ENCODE measurements around the gene GABRB3. TPM values are rescaled to one million over a fixed set of nuclear protein-coding genes. Genes with fewer than 3 reads are reported as not detected.

GABRB3 gene
- total RNA-seq, 1 experiment from 2014 or later = 89.0 TPM

GRCh38 chr15:26641144-26641543 lies 131.7 kb downstream of the GABRB3 start:
- no peak for DNase-seq
- Histone ChIP-seq H3K36me3 (replicated peaks; ENCODE audit: control insufficient read depth, insufficient read depth, low read length) (no peaks in the 10 kb centered on the region), H3K27me3 (ENCODE audit: control insufficient read depth, insufficient read depth, low read length) (no peaks in the 10 kb centered on the region), H3K4me3 (ENCODE audit: insufficient read depth, low read depth, low read length) (no peak overlapping the region)

- Histone ChIP-seq H3K4me3 (ENCODE audit: insufficient read depth, low read depth, low read length) (no peak overlapping the region), H3K27me3 (ENCODE audit: control insufficient read depth, insufficient read depth, low read length) (no peaks in the 10 kb centered on the region), H3K36me3 (replicated peaks; ENCODE audit: control insufficient read depth, insufficient read depth, low read length) (no peaks in the 10 kb centered on the region)
- DNase-seq = no peak
Observed at GRCh38 chr15:26640601-26641000, 132.3 kb downstream of the GABRB3 start.

- H3K4me3 ChIP-seq (ENCODE audit: insufficient read depth, low read depth, low read length) = no peak overlapping the region
- H3K36me3 ChIP-seq (replicated peaks; ENCODE audit: control insufficient read depth, insufficient read depth, low read length) = no peaks in the 10 kb centered on the region
- no peaks in the 10 kb centered on the region for H3K27me3 ChIP-seq (ENCODE audit: control insufficient read depth, insufficient read depth, low read length)
- no peak for DNase-seq
Observed at GRCh38 chr15:26639966-26640365, 132.9 kb downstream of the GABRB3 start.

- Histone ChIP-seq H3K27me3 (ENCODE audit: control insufficient read depth, insufficient read depth, low read length) (no peaks in the 10 kb centered on the region), H3K4me3 (ENCODE audit: insufficient read depth, low read depth, low read length) (no peak overlapping the region), H3K36me3 (replicated peaks; ENCODE audit: control insufficient read depth, insufficient read depth, low read length) (no peaks in the 10 kb centered on the region)
- DNase-seq = no peak
Observed at GRCh38 chr15:26635614-26636013, 137.3 kb downstream of the GABRB3 start.

GRCh38 chr15:26635105-26635504 lies 137.8 kb downstream of the GABRB3 start:
- Histone ChIP-seq H3K27me3 (ENCODE audit: control insufficient read depth, insufficient read depth, low read length) (no peaks in the 10 kb centered on the region), H3K36me3 (replicated peaks; ENCODE audit: control insufficient read depth, insufficient read depth, low read length) (no peaks in the 10 kb centered on the region), H3K4me3 (ENCODE audit: insufficient read depth, low read depth, low read length) (no peak overlapping the region)
- no peak for DNase-seq

GRCh38 chr15:26634319-26634718 lies 138.5 kb downstream of the GABRB3 start:
- no peak overlapping the region for H3K4me3 ChIP-seq (ENCODE audit: insufficient read depth, low read depth, low read length)
- no peaks in the 10 kb centered on the region for H3K36me3 ChIP-seq (replicated peaks; ENCODE audit: control insufficient read depth, insufficient read depth, low read length)
- DNase-seq = no peak
- H3K27me3 ChIP-seq (ENCODE audit: control insufficient read depth, insufficient read depth, low read length) = no peaks in the 10 kb centered on the region

- Histone ChIP-seq H3K4me3 (ENCODE audit: insufficient read depth, low read depth, low read length) (no peak overlapping the region), H3K36me3 (replicated peaks; ENCODE audit: control insufficient read depth, insufficient read depth, low read length) (no peaks in the 10 kb centered on the region), H3K27me3 (ENCODE audit: control insufficient read depth, insufficient read depth, low read length) (no peaks in the 10 kb centered on the region)
- DNase-seq = no peak
Observed at GRCh38 chr15:26632500-26632899, 140.4 kb downstream of the GABRB3 start.

- no peak for DNase-seq
- H3K27me3 ChIP-seq (ENCODE audit: control insufficient read depth, insufficient read depth, low read length) = no peaks in the 10 kb centered on the region
- no peaks in the 10 kb centered on the region for H3K36me3 ChIP-seq (replicated peaks; ENCODE audit: control insufficient read depth, insufficient read depth, low read length)
- H3K4me3 ChIP-seq (ENCODE audit: insufficient read depth, low read depth, low read length) = no peak overlapping the region
Observed at GRCh38 chr15:26631894-26632293, 141.0 kb downstream of the GABRB3 start.

GRCh38 chr15:26630857-26631256 lies 142.0 kb downstream of the GABRB3 start:
- H3K36me3 ChIP-seq (replicated peaks; ENCODE audit: control insufficient read depth, insufficient read depth, low read length) = no peaks in the 10 kb centered on the region

GRCh38 chr15:26628879-26629529 lies 143.9 kb downstream of the GABRB3 start:
- Histone ChIP-seq H3K36me3 (replicated peaks; ENCODE audit: control insufficient read depth, insufficient read depth, low read length) (no peaks in the 10 kb centered on the region), H3K27me3 (ENCODE audit: control insufficient read depth, insufficient read depth, low read length) (no peaks in the 10 kb centered on the region), H3K4me3 (ENCODE audit: insufficient read depth, low read depth, low read length) (peak overlapping the region; percentile 43)
- peak; percentile 90 for DNase-seq

More at GRCh38 chr15:26630857-26631256, 142.0 kb downstream of the GABRB3 start:
- Histone ChIP-seq H3K27me3 (ENCODE audit: control insufficient read depth, insufficient read depth, low read length) (no peaks in the 10 kb centered on the region), H3K4me3 (ENCODE audit: insufficient read depth, low read depth, low read length) (no peak overlapping the region)
- no peak for DNase-seq

GRCh38 chr15:26628071-26628470 lies 144.8 kb downstream of the GABRB3 start:
- no peaks in the 10 kb centered on the region for H3K36me3 ChIP-seq (replicated peaks; ENCODE audit: control insufficient read depth, insufficient read depth, low read length)
- DNase-seq = no peak
- peak overlapping the region; percentile 13; the same call in 1 of the 2 replicates for H3K4me3 ChIP-seq (ENCODE audit: insufficient read depth, low read depth, low read length)
- H3K27me3 ChIP-seq (ENCODE audit: control insufficient read depth, insufficient read depth, low read length) = no peaks in the 10 kb centered on the region

- Histone ChIP-seq H3K4me3 (ENCODE audit: insufficient read depth, low read depth, low read length) (no peak overlapping the region), H3K27me3 (ENCODE audit: control insufficient read depth, insufficient read depth, low read length) (no peaks in the 10 kb centered on the region), H3K36me3 (replicated peaks; ENCODE audit: control insufficient read depth, insufficient read depth, low read length) (peaks cover 4% of the 10 kb centered on the region; the same call in 1 of the 2 replicates)
- no peak for DNase-seq
Observed at GRCh38 chr15:26624128-26624527, 148.7 kb downstream of the GABRB3 start.

GRCh38 chr15:26623071-26623470 lies 149.8 kb downstream of the GABRB3 start:
- H3K27me3 ChIP-seq (ENCODE audit: control insufficient read depth, insufficient read depth, low read length) = no peaks in the 10 kb centered on the region
- H3K4me3 ChIP-seq (ENCODE audit: insufficient read depth, low read depth, low read length) = no peak overlapping the region
- DNase-seq = no peak
- peaks cover 4% of the 10 kb centered on the region; the same call in 1 of the 2 replicates for H3K36me3 ChIP-seq (replicated peaks; ENCODE audit: control insufficient read depth, insufficient read depth, low read length)

GRCh38 chr15:26621816-26622215 lies 151.1 kb downstream of the GABRB3 start:
- Histone ChIP-seq H3K36me3 (replicated peaks; ENCODE audit: control insufficient read depth, insufficient read depth, low read length) (peaks cover 4% of the 10 kb centered on the region; the same call in 1 of the 2 replicates), H3K27me3 (ENCODE audit: control insufficient read depth, insufficient read depth, low read length) (no peaks in the 10 kb centered on the region), H3K4me3 (ENCODE audit: insufficient read depth, low read depth, low read length) (no peak overlapping the region)
- no peak for DNase-seq

- Histone ChIP-seq H3K4me3 (ENCODE audit: insufficient read depth, low read depth, low read length) (no peak overlapping the region), H3K27me3 (ENCODE audit: control insufficient read depth, insufficient read depth, low read length) (no peaks in the 10 kb centered on the region), H3K36me3 (replicated peaks; ENCODE audit: control insufficient read depth, insufficient read depth, low read length) (peaks cover 4% of the 10 kb centered on the region; the same call in 1 of the 2 replicates)
- no peak for DNase-seq
Observed at GRCh38 chr15:26620528-26621458, 152.1 kb downstream of the GABRB3 start.

Data from H7 (cell line).